Measurements from ENCODE around the gene BZW2.

BZW2 gene

GRCh38 chr7:16718111-16718656 lies 72.2 kb downstream of the BZW2 start:
- DNase-seq (ENCODE audit: low read depth), result no peak

GRCh38 chr7:16719699-16720098 lies 73.7 kb downstream of the BZW2 start:
- no peak for DNase-seq (ENCODE audit: low read depth)

GRCh38 chr7:16721541-16721940 lies 75.6 kb downstream of the BZW2 start:
- DNase-seq (ENCODE audit: low read depth), result no peak

DNA sequence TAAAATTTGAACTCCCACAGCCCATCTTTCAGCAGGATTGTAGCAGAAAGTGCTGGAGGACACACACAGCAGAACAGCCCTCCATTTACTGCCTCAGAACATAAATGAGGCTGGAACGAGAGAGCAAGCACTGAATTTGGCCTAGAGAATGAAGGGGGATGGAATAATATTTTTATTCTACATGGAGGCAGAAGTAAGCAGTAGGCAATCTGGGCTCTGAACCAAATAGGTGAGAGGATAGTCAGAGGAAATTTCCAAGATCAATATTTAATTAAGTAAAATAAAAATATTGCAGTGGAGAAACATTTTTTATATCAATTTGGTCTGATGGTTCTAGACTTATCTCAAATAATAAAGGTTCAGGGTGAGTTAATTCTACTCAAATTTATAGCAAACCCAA lies 78.4 kb downstream of the BZW2 start:
- no peak for DNase-seq (ENCODE audit: low read depth)

GRCh38 chr7:16726189-16726588 lies 80.2 kb downstream of the BZW2 start:
- DNase-seq (ENCODE audit: low read depth), result no peak

DNA sequence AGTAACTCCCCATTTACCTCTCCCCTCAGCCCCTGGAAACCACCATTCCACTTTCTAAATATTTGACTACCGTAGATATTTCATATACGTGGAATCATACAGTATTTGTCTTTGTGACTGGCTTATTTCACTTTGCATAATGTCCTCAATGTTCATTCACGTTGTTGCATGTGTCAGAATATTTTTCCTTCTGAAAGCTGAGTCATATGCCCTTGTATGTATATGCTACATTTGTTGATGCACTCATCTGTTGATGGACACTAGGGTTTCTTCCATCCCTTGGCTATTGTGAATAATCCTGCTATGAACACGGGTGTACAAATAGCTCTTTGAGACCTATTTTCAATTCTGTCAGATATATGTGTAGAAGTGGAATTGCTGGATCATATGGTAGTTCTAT lies 81.8 kb downstream of the BZW2 start:
- DNase-seq (ENCODE audit: low read depth), result no peak

DNA sequence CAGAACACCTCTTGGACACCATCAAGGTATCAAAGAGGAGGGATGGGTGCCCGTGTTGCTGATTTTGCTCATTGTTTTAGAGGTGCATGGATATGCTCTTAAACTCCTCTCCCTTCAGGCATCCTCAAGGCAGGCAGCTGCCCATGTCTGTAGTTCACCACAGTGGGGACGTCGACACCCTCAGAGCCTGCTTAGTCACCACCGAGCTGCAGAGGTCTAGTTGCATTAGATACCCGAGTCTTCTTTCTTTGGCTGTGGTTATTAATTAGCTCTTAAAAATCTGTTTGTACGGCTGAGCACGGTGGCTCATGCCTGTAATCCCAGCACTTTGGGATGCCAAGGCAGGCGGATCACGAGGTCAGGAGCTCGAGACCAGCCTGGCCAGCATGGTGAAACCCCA lies 82.8 kb downstream of the BZW2 start:
- no peak for DNase-seq (ENCODE audit: low read depth)

GRCh38 chr7:16729541-16729940 lies 83.6 kb downstream of the BZW2 start:
- DNase-seq (ENCODE audit: low read depth), result no peak

GRCh38 chr7:16730937-16731336 lies 85.0 kb downstream of the BZW2 start:
- no peak for DNase-seq (ENCODE audit: low read depth)

DNA sequence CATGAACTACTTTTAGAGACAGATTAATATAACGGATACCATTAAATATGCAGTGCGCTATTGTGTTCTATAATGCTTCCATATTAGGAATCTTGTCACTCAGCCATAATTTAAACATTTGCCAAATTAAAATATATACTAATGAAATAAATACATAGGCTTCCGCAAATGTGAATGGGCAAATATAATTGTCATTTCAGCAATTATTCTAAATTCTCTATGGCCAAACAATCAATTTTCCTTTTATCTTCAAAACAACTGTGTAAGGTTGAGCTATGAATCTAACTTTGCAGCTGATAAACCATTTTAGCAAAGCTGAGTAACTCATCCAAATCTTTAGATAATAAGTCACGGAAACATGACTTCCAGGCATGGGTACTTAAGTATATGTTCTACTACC lies 86.8 kb downstream of the BZW2 start:
- no peak for DNase-seq (ENCODE audit: low read depth)

- DNase-seq (ENCODE audit: low read depth), result no peak
Observed at GRCh38 chr7:16734148-16734726, 88.3 kb downstream of the BZW2 start.

DNA sequence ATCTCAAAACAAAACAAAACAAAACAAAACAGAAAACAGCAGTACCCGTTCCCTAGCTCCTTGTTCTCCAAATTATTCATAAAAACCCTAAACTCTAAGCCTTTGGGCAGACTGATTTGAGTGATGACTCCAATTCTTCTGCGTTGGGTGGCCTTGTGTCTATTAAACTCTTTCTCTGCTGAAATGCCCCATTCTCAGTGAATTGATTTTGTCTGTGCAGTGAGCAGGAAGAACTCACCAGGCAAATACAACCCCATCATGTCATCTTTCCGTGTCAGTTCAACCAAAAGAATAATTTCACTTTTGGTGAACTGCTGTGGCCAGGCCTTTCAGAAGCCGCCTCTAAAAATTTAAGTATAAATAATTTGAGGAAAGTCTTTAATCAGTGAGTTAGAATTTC lies 89.0 kb downstream of the BZW2 start:
- DNase-seq (ENCODE audit: low read depth), result no peak

- DNase-seq (ENCODE audit: low read depth), result no peak
Observed at GRCh38 chr7:16738011-16738688, 92.2 kb downstream of the BZW2 start.

DNA sequence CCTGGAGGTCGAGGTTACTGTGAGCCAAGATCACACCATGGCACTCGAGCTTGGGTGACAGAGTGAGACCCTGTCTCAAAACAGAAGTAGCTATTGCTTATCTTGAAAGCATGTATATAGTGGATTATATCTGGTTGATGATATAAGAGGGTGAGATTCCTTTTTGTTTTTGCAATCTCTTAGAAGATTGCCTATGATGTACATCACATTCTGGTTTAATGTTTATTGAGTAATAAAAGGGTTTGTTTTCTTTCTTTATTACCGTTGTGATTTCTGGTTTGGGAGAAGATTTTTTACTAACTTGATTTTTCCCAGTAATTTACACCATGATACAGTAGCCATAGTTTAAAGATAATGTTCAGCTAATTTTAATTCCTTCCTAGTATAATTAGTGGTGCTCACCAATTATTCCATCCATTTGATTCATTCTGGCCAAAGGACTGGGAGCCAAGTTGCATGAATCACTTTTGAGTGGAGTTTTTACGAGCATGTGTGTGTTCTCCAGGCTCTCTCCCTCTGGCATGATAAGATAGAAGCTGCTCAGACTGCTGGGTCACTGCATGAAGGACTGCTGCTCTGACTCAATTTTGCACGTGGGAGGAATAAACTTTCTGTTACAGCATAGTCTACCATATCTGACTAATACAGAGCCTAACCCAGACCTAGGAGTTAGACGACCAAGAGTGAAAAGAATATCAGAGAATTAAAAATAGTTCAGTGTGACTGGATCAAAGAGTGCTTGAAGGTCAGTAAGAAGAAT lies 94.1 kb downstream of the BZW2 start:
- no peak for DNase-seq (ENCODE audit: low read depth)

GRCh38 chr7:16740623-16740953 lies 94.6 kb downstream of the BZW2 start:
- DNase-seq (ENCODE audit: low read depth), result no peak

DNA sequence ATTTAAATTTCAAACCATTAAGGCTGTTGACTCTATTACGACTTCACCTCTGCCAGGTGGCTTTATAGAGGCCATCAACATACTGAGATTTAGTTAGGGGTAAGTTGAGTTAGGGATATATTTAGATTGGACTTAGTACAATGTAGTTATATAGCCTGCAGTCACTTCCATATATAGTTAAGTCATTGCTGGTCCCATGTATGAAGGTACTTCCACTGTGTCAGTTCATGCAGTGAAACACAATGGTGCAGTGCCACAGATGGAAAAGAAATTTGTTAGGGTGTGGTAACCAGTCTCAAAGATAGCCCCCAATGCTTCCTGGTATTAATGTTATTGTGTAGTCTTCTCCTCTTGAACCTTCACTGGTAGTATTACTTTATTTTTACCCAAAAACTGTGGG lies 95.0 kb downstream of the BZW2 start:
- no peak for DNase-seq (ENCODE audit: low read depth)

DNA sequence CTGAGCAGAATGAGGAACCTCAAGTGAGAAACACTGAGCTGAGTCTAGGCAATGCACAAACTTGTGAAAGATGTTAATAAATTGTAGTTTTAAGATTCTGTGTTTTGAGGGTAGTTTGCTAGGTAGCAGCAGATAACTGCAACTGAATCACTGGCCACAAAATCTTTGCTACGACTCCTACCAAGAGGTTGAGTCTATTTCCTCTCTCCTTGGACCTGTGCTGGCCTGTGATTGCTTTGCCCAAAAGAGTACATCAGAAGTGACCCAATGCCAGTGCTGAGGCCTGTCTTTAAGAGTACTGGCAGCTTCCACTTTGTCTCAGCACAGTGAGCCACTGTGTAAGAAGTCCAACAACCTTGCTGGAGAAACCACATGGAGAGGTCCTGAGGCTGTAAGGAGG lies 95.7 kb downstream of the BZW2 start:
- no peak for DNase-seq (ENCODE audit: low read depth)

DNA sequence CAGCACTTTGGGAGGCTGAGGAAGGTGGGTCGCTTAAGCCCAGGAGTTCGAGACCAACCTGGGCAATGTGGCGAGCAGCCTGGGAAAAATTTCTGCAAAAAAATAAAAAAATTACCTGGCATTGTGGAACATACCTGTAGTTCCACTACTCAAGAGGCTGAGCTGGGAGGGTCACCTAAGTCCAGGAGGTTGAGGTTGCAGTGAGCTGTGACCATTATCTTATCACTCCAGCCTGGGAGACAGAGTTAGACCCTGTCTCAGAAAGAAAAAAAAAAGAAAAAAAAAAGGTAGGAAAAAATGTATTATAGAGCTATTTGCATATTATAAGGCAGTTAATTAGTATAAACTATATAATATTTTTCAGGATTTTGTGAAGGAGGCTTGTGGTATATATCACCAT lies 96.6 kb downstream of the BZW2 start:
- DNase-seq (ENCODE audit: low read depth), result no peak

DNA sequence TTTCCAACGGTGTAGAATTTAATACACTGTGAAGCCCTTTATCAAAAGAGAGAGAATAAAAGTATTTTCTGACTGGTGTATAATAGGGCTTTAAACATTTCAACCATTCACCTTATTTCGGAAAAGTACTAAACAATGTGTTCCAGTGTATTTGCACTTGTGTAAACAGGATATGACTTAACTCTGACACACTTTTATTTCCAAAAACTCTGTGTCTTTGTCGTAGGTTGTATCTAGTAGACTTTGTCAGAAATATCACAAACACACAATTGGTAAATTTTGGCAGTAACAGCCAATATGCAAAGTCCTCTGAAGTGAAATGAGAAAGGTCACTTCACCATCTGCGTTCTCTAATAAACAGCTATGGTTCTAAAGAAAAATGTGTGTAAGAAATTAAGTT lies 97.3 kb downstream of the BZW2 start:
- DNase-seq (ENCODE audit: low read depth), result no peak

DNA sequence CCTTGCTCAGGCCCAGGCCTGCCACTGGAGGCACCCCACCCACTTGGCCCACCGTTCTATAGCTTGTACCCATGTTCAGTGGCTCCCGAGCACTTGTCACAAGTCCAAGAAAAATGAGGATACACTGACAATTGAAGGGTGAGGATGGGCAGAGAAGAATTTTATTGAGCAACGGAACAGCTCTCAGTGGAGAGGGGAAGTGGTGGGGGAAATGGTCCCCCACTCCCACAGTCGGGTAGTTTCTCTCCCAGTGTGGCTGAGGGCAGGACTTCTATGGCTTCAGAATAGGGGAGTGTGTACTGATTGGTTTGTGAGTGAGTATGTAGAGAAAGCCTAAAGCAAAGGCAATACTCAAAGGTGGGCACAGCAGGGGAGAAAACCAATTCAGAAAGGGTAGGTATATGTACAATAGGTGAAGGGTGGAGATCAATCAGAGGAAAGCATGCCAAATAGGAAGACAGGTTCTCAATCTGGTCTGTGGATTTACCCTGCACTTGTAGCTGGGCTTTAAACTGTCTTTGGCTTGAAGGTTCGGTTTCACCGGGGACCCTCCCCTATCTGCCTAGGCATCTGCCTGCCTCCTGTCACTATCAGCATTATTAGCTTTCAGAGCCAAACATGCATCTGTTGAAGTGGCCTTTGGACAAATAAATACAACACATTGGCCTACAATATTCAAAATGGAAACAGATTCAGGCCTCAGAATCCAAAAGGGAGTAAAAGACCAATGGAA lies 98.7 kb downstream of the BZW2 start:
- no peak for DNase-seq (ENCODE audit: low read depth)

DNA sequence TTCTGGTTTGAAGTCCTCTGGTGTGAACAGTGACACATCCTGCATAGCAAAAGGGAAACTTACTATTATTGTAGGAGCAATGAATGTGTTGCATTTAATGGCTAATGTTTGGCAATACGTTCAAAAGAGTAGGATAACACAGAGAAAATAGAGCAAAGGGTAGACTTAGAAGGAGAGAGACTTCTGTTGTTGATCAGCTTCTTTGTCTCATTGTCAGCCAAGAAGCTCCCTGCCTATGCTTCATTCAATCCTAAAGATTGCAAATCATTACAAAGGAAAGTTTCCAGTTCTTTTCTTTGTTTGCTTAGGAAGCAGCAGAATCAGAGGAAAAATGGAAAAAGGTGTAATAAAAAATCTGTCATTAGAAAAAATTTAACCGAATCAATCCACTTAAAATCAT lies 99.7 kb downstream of the BZW2 start:
- no peak for DNase-seq (ENCODE audit: low read depth)

DNA sequence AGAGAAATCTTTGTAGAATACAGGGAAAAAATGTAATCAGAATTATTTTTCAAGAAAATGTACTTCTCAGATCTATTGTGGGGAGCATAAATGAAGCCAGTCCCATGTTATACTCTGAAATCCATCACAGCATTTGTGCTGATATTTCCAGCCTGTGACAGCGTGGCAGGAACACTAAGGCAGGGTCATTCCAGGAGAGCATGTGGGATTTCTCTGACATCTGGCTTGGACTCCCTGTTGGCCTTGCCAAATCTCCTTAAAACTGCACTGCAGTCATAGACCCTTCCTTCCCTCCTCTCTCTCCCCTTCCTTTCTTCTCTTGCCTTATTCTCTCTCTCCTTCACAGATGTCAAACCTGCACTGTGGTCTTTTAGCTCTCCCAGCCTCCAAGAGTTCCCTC lies 101.1 kb downstream of the BZW2 start:
- no peak for DNase-seq (ENCODE audit: low read depth)

Data from T follicular helper cell (primary cell).